NCI-H1092 treated with DMSO at 0.1 percent for 48 hours (cell line): ENCODE data around the gene RAB11FIP3.
A peak's percentile ranks its signal among the peaks of the same experiment; 100 is the strongest.
"Not testable (repeated sequence)": the region's sequence is repeated elsewhere in the genome, so short reads cannot be mapped to it uniquely, and the experiment has no call there.

Source experiments
- DNase-seq: peaks from one replicate; lab custom pipeline; 2025; lab: John Stamatoyannopoulos, UW

The RAB11FIP3 gene

GRCh38 chr16:425082-425718 lies at the start of gene RAB11FIP3:
RAB11FIP3 (plus strand) TSS chr16:425649; CDS start chr16:426007, 358 bp downstream.
- DNase-seq: peak; percentile 89

DNA sequence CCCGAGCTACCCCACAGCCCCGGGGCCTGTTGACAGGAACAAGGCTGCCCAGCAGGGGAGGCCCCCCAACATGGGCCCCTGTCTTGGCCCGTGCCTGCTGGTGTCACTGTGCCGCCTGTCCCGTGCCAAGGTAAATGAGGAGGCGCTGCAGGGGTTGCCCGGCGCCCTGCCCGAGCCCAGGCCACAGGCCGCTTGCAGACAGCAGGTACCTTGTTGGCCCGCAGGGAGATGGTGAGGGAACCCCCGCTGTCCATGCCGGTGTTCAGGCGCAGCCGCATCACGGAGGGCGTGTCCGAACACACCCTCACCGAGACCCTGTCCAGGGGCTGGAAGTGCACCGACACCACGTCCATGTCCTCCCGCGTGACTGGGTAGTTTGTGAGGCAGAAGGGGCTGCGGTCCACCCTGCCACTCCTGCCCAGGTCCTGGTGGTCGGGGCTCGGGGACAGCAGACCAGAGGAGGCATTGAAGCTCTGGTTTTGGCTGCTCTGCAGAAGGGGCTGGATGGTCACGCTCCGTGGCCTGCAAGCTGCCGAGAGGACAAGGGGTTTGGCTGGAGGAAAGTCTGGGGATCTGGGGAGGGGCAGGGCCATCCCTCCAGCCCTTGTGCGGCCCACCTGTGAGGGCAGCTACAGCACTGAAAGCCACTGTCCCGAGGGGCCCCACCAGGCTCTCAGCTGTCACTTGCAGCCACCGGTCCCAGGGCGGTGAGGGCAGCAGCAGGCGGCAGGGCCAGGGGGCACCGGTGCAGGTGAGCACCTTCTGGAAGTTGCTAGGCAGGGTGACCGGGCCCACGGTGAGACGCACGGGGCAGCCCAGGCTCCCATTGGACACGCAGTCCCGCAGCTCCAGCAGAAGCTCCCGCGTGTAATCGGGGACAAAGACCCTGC lies 49.3 kb upstream of the RAB11FIP3 start:
- DNase-seq: no peak

- DNase-seq: no peak
Measured at GRCh38 chr16:376817-377418, 48.5 kb upstream of the RAB11FIP3 start.

GRCh38 chr16:377419-377951 lies 48.0 kb upstream of the RAB11FIP3 start:
- no peak for DNase-seq

DNA sequence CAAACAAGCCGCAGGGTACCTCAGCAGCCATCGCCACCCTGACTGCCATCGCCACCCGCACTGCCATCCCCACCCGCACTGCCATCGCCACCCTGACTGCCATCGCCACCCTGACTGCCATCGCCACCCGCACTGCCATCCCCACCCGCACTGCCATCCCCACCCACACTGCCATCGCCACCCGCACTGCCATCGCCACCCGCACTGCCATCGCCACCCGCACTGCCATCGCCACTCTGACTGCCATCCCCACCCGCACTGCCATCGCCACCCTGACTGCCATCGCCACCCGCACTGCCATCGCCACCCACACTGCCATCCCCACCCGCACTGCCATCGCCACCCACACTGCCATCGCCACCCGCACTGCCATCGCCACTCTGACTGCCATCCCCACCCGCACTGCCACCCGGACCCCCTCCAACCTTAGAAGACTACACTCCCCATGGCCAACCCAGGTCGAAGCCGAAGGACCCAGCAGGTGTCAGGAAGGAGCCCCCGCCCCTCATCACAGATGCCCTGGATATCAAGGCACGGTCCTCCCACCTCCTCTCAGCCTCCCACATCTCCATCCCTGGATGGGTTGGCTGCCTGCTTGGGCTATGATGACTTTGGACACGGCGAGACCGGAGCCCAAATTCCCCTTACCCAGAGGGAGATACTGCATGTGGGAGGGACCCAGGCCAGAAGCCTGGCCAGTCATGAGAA lies 47.2 kb upstream of the RAB11FIP3 start:
- DNase-seq: not testable (repeated sequence)

DNA sequence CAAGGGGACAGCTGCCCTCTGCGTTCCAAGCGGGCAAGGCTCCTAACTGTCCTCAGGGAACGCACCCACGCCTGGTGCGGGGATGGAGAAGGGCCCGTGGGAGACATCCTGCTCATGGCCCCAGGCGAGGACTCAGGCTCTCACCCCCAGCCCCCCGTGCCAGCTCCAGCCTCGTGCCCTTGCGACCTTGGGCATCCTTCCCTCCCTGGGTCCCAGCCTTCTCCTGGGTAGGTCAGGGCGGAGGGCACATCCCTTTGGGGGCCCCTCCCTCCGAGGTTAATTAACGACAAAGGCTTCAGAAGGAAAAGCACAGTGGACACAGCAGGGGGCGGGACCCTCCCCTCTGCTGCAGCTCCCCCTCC lies 46.6 kb upstream of the RAB11FIP3 start:
- DNase-seq: no peak

DNA sequence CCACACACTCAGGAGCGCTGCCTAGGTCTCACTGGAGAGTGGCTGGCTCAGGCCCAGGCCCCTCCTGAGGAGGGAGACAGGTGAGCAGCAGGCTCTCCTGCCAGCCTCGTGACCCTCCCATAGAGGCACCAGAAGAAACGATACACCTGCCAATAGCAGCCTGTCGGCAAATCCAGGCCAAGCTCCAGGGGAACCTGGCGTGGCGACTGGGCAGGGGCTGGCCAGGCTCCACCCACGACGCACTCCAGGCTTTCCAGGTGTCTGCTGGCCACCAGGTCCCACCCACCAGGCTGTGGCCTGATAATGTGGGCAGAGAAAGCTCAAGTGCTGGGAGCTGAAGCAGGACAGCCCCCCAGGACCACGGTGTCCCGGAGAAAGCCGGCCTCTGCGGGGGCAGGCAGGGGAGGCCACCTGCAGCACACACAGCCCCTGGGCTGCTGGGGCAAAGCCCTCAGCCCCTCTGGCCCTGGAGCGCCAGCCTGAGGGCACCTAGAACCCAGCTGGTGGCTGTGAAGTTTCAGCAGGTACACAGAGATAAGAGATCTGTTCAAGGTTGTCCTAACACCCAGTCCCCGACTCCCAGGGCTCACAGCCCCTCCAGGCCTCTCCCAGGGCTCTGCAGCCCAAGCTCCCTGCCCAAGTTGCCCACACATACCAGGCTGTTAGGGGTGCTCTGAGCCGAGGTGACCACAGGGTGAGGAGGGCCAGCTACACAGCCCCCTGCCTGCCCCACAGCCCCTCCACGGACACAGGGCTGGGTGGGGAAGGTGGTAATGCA lies 46.1 kb upstream of the RAB11FIP3 start:
- DNase-seq: peak; percentile 42

DNA sequence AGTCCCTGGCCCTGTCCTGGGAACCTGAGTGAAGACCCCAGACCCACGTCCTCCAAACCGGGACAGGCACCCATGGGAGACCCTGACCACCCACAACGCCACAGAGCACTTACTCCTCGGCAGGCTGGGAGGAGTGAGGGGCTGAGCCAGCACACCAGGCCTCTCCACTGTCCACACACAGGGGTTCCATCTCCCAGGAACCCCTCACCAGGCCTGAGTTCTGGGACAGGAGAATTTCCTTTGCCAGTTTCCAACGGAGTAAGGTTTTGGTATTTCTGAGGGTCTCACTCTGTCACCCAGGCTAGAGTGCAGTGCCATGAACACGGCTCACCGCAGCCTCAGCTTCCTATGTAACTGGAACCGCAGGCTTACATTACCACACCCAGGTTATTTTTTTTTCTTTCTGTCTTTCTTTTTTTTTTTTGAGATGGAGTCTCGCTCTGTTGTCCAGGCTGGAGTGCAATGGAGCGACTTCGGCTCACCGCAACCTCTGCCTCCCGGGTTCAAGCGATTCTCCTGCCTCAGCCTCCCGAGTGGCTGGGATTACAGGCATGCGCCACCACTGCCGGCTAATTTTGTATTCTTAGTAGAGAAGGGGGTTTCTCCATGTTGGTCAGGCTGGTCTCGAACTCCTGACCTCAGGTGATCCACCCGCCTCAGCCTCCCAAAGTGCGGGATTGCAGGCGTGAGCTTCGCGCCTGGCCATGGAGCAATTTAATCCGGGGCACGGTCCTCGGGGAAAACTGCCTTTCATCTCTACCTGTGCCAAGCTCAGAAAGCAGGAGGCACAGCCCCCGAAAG lies 45.3 kb upstream of the RAB11FIP3 start:
- DNase-seq: no peak

GRCh38 chr16:380762-381011 lies 44.8 kb upstream of the RAB11FIP3 start:
- no peak for DNase-seq

- no peak for DNase-seq
Measured at GRCh38 chr16:381012-381788, 44.2 kb upstream of the RAB11FIP3 start.

DNA sequence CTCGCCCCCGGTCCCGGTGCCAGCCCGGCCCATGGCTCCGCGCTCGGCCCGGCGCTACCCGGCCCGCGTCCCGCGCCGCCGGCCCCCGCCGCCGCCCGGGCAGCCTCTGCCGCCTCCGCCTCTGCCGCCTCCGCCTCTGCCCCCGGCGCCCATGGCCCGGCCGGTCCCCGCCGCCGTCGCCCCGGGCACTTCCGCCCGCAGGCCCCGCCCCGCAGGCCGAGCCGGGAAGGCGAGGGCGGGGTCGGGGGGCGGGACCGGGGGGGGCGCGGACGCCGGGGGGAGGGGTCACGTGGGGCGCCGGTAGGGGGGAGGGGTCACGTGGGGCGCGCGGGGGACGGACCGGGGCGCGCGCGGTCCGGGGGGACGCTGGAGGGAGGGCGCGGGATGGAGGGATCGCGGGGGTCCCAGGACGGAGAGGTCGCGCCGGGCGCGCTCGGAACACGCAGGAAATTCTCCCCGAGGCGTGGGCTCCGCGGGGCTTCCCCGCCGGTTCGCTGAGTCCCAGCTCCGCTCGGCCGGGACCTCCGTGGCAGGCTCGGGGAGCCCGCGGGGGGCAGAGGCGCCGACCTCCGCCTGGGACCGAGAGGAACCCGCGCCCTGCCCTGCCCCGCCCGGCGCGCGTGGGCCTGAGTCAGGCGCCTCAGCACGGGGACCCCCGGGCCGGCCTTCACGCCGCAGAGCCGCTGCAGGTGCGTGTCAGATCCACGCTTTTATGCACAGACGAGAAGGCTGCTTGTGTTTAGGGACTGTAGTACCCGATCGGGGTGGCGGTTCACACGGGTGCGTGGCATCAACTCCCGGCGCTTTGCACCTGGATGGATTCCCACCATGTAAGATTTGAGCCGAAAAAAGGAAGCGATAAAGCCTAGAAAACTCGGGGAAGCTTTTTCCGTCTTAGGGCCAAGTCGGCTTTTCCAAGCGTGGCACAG lies 43.4 kb upstream of the RAB11FIP3 start, which contains the start of gene PGAP6:
TSS of gene PGAP6 (minus strand) at position 190 of the 929 bp plus-strand sequence. CDS start at position 33, 157 bp downstream.
- peak; percentile 39 for DNase-seq

- DNase-seq: no peak
Measured at GRCh38 chr16:383326-384051, 42.0 kb upstream of the RAB11FIP3 start.

- DNase-seq: no peak
Measured at GRCh38 chr16:386641-387156, 38.8 kb upstream of the RAB11FIP3 start.

DNA sequence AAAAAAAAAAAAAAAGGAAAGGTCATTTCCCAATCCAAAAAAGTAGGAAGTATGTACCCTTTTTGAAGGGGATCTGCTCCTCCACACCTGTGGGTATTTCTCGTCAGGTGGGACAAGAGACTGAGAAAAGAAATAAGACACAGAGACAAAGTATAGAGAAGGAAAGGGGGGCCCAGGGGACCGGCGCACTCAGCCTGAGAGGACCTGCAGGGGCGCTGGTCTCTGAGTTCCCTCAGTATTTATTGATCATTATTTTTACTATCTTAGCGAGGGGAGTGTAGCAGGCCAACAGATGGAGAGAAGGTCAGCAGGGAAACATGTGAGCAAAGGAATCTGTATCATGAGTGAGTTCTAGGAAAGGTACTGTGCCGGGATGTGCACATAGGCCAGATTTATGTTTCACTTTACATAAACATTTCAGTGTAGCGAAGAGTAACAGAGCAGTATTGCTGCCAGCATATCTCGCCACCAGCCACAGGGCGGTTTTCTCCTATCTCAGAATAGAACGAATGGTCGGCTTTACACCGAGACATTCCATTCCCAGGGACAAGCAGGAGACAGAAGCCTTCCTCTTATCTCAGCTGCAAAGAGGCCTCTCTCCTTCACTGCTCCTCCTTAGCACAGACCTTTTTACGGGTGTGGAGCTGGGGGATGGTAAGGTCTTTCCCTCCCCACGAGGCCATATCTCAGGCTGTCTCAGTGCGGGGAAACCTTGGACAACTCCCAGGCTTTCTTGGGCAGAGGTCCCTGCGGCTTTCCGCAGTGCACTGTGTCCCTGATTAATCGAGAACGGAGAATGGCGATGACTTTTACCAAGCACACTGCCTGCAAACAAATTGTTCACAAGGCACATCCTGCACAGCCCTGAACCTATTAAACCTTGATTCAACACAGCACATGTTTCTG lies 37.4 kb upstream of the RAB11FIP3 start:
- DNase-seq: not testable (repeated sequence)

GRCh38 chr16:389352-389751 lies 36.1 kb upstream of the RAB11FIP3 start:
- DNase-seq: no peak

DNA sequence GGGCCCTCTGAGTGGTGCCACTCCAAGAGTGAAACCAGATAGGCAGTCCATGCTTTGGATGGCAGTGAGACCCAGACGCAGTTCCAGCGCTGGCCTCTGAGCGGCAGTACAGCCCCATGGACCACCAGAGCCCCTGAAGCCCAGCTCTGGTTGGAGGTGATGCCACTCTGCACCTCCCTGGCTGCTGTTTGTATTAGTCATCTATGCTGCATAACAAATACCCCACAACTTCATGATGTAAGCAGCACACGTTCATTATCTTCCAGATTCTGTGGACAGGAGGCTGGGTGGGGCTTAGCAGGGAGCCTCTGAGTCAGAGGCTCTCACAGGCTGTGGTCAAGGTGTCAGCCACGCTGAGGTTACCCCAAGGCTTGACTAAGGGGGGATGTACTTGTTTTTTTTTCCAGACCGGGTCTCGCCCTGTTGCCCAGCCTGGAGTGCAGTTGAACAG lies 33.5 kb upstream of the RAB11FIP3 start:
- DNase-seq: peak; percentile 41
